ENCODE measurements around the gene AQP2.
A peak's percentile ranks its signal among the peaks of the same experiment; 100 is the strongest.

DNA sequence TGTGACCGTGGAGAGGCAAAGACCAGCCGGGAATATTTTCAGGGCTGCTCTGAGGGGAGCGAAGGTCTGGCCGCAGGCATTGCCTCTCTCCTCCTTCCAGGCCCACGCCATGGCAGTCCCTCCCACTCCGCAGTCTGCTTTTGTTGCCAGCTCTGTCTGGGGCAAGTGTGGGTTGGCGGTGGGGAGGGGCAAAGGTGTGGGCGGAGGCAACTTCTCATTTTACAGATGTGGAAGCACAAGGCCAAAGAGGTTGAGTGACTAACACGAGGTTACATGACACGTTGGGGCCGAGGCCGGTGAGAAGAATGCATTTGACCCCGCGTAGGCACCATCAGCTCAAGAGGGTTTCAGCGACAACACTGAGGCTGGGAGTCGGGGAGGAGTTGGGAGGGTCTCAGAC, 40.7 kb upstream of the AQP2 start:
- TF ChIP-seq, protein P1, sequence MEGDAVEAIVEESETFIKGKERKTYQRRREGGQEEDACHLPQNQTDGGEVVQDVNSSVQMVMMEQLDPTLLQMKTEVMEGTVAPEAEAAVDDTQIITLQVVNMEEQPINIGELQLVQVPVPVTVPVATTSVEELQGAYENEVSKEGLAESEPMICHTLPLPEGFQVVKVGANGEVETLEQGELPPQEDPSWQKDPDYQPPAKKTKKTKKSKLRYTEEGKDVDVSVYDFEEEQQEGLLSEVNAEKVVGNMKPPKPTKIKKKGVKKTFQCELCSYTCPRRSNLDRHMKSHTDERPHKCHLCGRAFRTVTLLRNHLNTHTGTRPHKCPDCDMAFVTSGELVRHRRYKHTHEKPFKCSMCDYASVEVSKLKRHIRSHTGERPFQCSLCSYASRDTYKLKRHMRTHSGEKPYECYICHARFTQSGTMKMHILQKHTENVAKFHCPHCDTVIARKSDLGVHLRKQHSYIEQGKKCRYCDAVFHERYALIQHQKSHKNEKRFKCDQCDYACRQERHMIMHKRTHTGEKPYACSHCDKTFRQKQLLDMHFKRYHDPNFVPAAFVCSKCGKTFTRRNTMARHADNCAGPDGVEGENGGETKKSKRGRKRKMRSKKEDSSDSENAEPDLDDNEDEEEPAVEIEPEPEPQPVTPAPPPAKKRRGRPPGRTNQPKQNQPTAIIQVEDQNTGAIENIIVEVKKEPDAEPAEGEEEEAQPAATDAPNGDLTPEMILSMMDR (conservative IDR thresholded peaks at IDR 0.05; ENCODE audit: low read depth in 2 of 2) = no peak
- no peak for TF ChIP-seq EZH2 (IDR thresholded peaks at IDR 0.05; ENCODE audit: low read depth, unreplicated experiment)
- TF ChIP-seq ZNF331 (CRISPR knock-in tag; IDR thresholded peaks at IDR 0.05; ENCODE audit: low read depth) = no peak
- no peak for TF ChIP-seq EZH2phosphoT487 (IDR thresholded peaks at IDR 0.05; ENCODE audit: unreplicated experiment)
- 0 out of 2 replicates have a peak, but pooled peaks have one; percentile 25 for TF ChIP-seq POLR2AphosphoS5 (IDR thresholded peaks at IDR 0.05; ENCODE audit: low read depth)

Measured in GM23338 (cell line).